ENCODE data around the gene GTF2I. TPM values are rescaled to one million over a fixed set of nuclear protein-coding genes. Genes with fewer than 3 reads are reported as not detected.

GTF2I gene
- total and polyA plus RNA-seq, 9 donors: 49.7 to 232 (median 204) TPM

DNA sequence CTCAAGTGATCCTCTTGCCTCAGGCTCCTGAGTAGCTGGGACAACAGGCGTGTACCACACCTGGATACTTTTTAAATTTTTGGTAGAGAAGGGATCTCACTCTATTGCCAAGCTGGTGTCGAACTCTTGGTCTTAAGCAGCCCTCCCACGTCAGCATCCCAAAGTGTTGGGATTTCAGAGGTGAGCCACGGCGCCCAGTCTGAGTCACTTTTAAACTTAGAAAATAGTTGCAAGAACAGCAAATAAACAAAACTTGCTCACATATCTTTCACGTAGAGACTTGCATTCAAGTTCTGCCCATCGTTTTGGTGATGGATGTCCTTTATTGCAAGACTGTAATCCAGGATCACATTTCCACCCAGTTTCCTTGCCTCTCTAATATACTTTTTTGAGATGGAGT, 16.6 kb downstream of the GTF2I start:
- TF ChIP-seq, protein P1, sequence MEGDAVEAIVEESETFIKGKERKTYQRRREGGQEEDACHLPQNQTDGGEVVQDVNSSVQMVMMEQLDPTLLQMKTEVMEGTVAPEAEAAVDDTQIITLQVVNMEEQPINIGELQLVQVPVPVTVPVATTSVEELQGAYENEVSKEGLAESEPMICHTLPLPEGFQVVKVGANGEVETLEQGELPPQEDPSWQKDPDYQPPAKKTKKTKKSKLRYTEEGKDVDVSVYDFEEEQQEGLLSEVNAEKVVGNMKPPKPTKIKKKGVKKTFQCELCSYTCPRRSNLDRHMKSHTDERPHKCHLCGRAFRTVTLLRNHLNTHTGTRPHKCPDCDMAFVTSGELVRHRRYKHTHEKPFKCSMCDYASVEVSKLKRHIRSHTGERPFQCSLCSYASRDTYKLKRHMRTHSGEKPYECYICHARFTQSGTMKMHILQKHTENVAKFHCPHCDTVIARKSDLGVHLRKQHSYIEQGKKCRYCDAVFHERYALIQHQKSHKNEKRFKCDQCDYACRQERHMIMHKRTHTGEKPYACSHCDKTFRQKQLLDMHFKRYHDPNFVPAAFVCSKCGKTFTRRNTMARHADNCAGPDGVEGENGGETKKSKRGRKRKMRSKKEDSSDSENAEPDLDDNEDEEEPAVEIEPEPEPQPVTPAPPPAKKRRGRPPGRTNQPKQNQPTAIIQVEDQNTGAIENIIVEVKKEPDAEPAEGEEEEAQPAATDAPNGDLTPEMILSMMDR (IDR thresholded peaks at IDR 0.05): no peak
- no peak for TF ChIP-seq EP300 (IDR thresholded peaks at IDR 0.05)
- no peak for TF ChIP-seq POLR2A (IDR thresholded peaks at IDR 0.05)
- DNase-seq: no peak
- Histone ChIP-seq H3K4me1 (ENCODE audit: insufficient read depth) (peaks cover 7% of the 10 kb centered on the region), H3K36me3 (no peaks in the 10 kb centered on the region), H3K27ac (no peak overlapping the region), H3K4me3 (no peak overlapping the region), H3K27me3 (no peaks in the 10 kb centered on the region), H3K9me3 (no peaks in the 10 kb centered on the region)
- intact Hi-C loops (cut with DNase I): no loop called here
- WGBS, 3 donors: 86 to 90% (median 87%) methylated on average over 7 of the region's 7 CpGs

DNA sequence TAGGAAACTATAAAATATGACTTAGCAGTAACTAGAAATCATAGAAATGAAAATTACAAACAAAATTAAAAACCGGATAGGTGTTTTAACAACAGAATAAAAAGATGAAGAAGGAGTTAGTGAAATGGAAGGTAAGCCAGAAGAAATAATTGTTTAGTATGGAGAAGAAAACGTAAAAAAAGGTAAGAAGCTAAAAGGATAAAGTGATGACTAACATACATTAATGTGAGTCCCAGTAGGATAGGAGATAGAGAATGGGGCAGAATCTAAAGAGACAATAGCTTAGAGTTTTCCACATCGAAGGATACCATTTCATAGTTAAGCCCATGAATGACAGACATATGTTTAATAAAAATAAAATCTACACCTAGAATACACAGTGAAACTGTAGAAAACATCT, 25.3 kb downstream of the GTF2I start:
- no peak overlapping the region for H3K4me3 ChIP-seq
- H3K27me3 ChIP-seq: no peaks in the 10 kb centered on the region
- H3K27ac ChIP-seq: no peak overlapping the region
- intact Hi-C loops (cut with DNase I): no loop called here
- no peak for DNase-seq
- TF ChIP-seq, protein P1 (IDR thresholded peaks at IDR 0.05): no peak
- no peak for TF ChIP-seq POLR2A (IDR thresholded peaks at IDR 0.05)
- no peak for TF ChIP-seq EP300 (IDR thresholded peaks at IDR 0.05)
- no peaks in the 10 kb centered on the region for H3K36me3 ChIP-seq
- H3K9me3 ChIP-seq: no peaks in the 10 kb centered on the region
- WGBS, 3 donors: 91 to 97% (median 92%) methylated on average over 3 of the region's 3 CpGs
- H3K4me1 ChIP-seq (ENCODE audit: insufficient read depth): peaks cover 4% of the 10 kb centered on the region

DNA sequence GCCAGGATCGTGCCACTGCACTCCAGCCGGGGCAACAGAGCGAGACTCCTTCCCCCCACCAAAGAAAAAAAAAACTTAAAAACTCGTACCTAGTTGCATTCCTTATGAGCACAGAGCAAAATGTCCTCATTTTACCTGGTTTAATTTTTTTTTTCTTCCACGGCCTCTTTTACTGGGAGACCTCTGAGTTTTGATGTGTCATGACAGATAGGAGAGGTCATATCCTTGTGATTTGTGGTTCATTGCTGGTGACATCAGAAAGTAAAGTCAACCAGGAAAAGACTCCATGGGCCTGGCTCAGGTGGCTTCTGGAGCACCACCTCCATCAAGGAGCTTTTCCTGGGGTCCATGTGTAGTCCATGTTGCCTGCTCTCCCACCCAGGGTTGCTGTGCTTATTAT, 26.3 kb downstream of the GTF2I start:
- no peak for DNase-seq
- TF ChIP-seq POLR2A (IDR thresholded peaks at IDR 0.05): no peak
- no peak for TF ChIP-seq EP300 (IDR thresholded peaks at IDR 0.05)
- TF ChIP-seq, protein P1 (IDR thresholded peaks at IDR 0.05): no peak
- peaks cover 4% of the 10 kb centered on the region for H3K4me1 ChIP-seq (ENCODE audit: insufficient read depth)
- no peaks in the 10 kb centered on the region for H3K27me3 ChIP-seq
- no peak overlapping the region for H3K4me3 ChIP-seq
- H3K9me3 ChIP-seq: no peaks in the 10 kb centered on the region
- H3K27ac ChIP-seq: no peak overlapping the region
- intact Hi-C loops (cut with DNase I): no loop called here
- 92 to 93% (median 93%) methylated on average over 5 of the region's 5 CpGs for WGBS, 3 donors
- H3K36me3 ChIP-seq: no peaks in the 10 kb centered on the region

DNA sequence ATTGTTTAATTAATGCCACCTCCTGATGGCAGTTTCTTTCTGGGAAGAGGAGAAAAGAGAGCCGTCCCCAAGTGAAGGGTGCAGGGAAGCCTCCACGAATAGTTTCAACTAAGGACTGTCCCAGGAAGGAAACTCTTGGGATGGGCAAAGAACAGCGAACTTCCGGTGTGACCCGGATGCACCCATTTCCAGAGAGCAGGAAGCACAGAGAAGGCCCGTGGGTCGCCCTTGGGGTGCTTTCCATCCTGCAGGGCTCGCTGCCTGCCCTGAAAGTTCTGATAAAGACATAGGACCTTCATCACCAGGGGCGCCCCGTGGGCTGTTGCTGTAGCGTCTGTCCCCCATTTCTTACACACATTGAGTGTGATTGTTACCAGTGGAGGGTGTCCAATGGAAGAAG, 27.0 kb downstream of the GTF2I start:
- Histone ChIP-seq H3K9me3 (no peaks in the 10 kb centered on the region), H3K27me3 (no peaks in the 10 kb centered on the region), H3K4me3 (no peak overlapping the region), H3K36me3 (no peaks in the 10 kb centered on the region), H3K27ac (no peak overlapping the region), H3K4me1 (ENCODE audit: insufficient read depth) (peaks cover 4% of the 10 kb centered on the region)
- DNase-seq: no peak
- 82 to 86% (median 86%) methylated on average over 10 to 11 of the region's 11 CpGs for WGBS, 3 donors
- TF ChIP-seq, protein P1 (IDR thresholded peaks at IDR 0.05): no peak
- TF ChIP-seq POLR2A (IDR thresholded peaks at IDR 0.05) (no peak), EP300 (IDR thresholded peaks at IDR 0.05) (no peak)
- intact Hi-C loops (cut with DNase I): no loop called here

DNA sequence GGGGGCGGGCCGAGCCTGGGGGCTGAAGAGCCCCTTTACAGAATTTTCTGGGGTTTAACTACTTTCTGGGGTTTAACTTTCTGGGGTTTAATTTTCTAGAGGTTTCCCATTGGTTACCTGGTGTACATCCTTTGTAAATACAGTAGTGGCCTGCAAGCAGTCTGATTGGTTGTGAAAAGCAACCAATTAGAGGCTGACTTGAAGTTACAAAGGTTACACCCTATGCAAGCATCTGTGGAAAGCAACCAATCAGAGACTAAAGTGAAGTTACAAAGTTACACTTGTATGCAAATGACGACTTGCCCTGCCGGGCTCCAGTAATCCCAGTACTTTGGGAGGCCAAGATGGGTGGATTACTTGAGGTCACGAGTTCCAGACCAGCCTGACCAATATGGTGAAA, 27.4 kb downstream of the GTF2I start:
- TF ChIP-seq POLR2A (IDR thresholded peaks at IDR 0.05) (no peak), EP300 (IDR thresholded peaks at IDR 0.05) (no peak)
- TF ChIP-seq, protein P1 (IDR thresholded peaks at IDR 0.05): no peak
- no peaks in the 10 kb centered on the region for H3K9me3 ChIP-seq
- intact Hi-C loops (cut with DNase I): no loop called here
- H3K27me3 ChIP-seq: no peaks in the 10 kb centered on the region
- DNase-seq: no peak
- H3K27ac ChIP-seq: no peak overlapping the region
- no peaks in the 10 kb centered on the region for H3K36me3 ChIP-seq
- peaks cover 4% of the 10 kb centered on the region for H3K4me1 ChIP-seq (ENCODE audit: insufficient read depth)
- WGBS, 3 donors: 93 to 98% (median 96%) methylated on average over 5 of the region's 5 CpGs
- no peak overlapping the region for H3K4me3 ChIP-seq
